ENCODE data around the gene SULT1C4.

DNA sequence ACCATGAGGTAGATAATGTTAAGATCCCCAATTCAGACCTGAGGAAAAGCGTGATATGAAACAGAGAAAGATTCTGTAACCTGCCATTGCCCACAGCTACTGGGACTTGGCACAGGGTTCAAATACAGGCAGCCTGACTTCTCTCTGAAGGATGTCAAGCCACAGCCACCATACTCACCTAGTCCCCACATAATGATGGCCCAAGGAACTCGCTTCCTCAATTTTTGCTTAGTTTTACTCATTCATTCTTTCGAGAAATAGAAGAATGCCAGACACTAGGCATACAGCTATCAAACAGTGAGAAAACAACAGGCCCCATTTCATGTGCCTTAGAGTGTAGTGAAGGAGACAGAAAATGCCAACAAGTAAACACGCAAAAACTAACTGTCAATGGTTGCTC is 980 bp upstream of the SULT1C4 start:
- TF ChIP-seq FOXM1 (IDR thresholded peaks at IDR 0.05; ENCODE audit: low read depth) = no peak
- TF ChIP-seq, protein P1, sequence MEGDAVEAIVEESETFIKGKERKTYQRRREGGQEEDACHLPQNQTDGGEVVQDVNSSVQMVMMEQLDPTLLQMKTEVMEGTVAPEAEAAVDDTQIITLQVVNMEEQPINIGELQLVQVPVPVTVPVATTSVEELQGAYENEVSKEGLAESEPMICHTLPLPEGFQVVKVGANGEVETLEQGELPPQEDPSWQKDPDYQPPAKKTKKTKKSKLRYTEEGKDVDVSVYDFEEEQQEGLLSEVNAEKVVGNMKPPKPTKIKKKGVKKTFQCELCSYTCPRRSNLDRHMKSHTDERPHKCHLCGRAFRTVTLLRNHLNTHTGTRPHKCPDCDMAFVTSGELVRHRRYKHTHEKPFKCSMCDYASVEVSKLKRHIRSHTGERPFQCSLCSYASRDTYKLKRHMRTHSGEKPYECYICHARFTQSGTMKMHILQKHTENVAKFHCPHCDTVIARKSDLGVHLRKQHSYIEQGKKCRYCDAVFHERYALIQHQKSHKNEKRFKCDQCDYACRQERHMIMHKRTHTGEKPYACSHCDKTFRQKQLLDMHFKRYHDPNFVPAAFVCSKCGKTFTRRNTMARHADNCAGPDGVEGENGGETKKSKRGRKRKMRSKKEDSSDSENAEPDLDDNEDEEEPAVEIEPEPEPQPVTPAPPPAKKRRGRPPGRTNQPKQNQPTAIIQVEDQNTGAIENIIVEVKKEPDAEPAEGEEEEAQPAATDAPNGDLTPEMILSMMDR (IDR thresholded peaks at IDR 0.05) = no peak
- TF ChIP-seq SMC3 (IDR thresholded peaks at IDR 0.05; ENCODE audit: low read depth, low read length) = no peak
